ENCODE data around the gene COL26A1. TPM values are rescaled to one million over a fixed set of nuclear protein-coding genes. Genes with fewer than 3 reads are reported as not detected.
"Not testable (repeated sequence)": the region's sequence is repeated elsewhere in the genome, so short reads cannot be mapped to it uniquely, and the experiment has no call there.

Gene COL26A1
- total RNA-seq, 3 donors from 2014 or later (not counting 1 experiment from before 2014, with no cell fraction given) = 0.16 TPM; not detected in 2

GRCh38 chr7:101347477-101347876 is 15.2 kb upstream of the COL26A1 start:
- no peaks in the 10 kb centered on the region for H3K27me3 ChIP-seq (ENCODE audit: control insufficient read depth, insufficient read depth, low read length)
- no peak overlapping the region for H3K4me3 Mint-ChIP-seq
- H3K4me3 ChIP-seq (ENCODE audit: low read length) = no peak overlapping the region
- no peak for DNase-seq
- no peak overlapping the region for H3K27ac Mint-ChIP-seq
- H3K36me3 Mint-ChIP-seq = no peaks in the 10 kb centered on the region
- H3K9me3 ChIP-seq (ENCODE audit: control insufficient read depth, insufficient read depth, low read length) = no peaks in the 10 kb centered on the region
- no peaks in the 10 kb centered on the region for H3K4me1 Mint-ChIP-seq
- no peak for ATAC-seq
- no peaks in the 10 kb centered on the region for H3K27me3 Mint-ChIP-seq (ENCODE audit: low read depth in 2 of 2)
- intact Hi-C loops (cut with micrococcal nuclease) = no loop called here
- WGBS (ENCODE audit: insufficient coverage) = 93% methylated on average over 15 of the region's 15 CpGs
- TF ChIP-seq CTCF (IDR thresholded peaks at IDR 0.05) = no peak
- H3K36me3 ChIP-seq (ENCODE audit: control insufficient read depth, insufficient read depth, low read length) = no peaks in the 10 kb centered on the region
- no peaks in the 10 kb centered on the region for H3K9me3 Mint-ChIP-seq
- H3K27ac ChIP-seq (ENCODE audit: low read length) = no peak overlapping the region
- H3K4me1 ChIP-seq (ENCODE audit: control insufficient read depth, insufficient read depth, low read length) = no peaks in the 10 kb centered on the region

GRCh38 chr7:101348456-101349067 is 14.1 kb upstream of the COL26A1 start:
- H3K4me3 ChIP-seq (ENCODE audit: low read length); H3K36me3 Mint-ChIP-seq; H3K4me1 Mint-ChIP-seq; H3K27ac Mint-ChIP-seq; H3K27me3 ChIP-seq (ENCODE audit: control insufficient read depth, insufficient read depth, low read length); intact Hi-C loops (cut with micrococcal nuclease); DNase-seq; H3K4me3 Mint-ChIP-seq; H3K27ac ChIP-seq (ENCODE audit: low read length); H3K9me3 Mint-ChIP-seq; ATAC-seq; H3K9me3 ChIP-seq (ENCODE audit: control insufficient read depth, insufficient read depth, low read length); H3K27me3 Mint-ChIP-seq (ENCODE audit: low read depth in 2 of 2); H3K4me1 ChIP-seq (ENCODE audit: control insufficient read depth, insufficient read depth, low read length); H3K36me3 ChIP-seq (ENCODE audit: control insufficient read depth, insufficient read depth, low read length): not testable (repeated sequence)
- WGBS (ENCODE audit: insufficient coverage) = 94% methylated on average over 25 of the region's 32 CpGs

DNA sequence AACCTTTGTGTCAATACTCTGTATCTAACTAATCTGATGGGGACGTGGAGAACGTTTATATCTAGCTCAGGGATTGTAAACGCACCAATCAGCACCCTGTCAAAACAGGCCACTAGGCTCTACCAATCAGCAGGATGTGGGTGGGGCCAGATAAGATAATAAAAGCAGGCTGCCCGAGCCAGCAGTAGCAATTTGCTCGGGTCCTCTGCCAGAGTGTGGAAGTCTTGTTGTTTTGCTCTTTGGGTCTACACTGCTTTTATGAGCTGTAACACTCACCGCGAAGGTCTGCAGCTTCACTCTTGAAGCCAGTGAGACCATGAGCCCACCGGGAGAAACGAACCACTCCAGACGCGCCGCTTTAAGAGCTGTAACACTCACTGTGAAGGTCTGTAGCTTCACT is 13.4 kb upstream of the COL26A1 start:
- 81% methylated on average over 12 of the region's 12 CpGs for WGBS (ENCODE audit: insufficient coverage)
- intact Hi-C loops (cut with micrococcal nuclease); H3K27ac ChIP-seq (ENCODE audit: low read length); H3K27me3 Mint-ChIP-seq (ENCODE audit: low read depth in 2 of 2); H3K27me3 ChIP-seq (ENCODE audit: control insufficient read depth, insufficient read depth, low read length); H3K27ac Mint-ChIP-seq; H3K9me3 ChIP-seq (ENCODE audit: control insufficient read depth, insufficient read depth, low read length); H3K36me3 ChIP-seq (ENCODE audit: control insufficient read depth, insufficient read depth, low read length); H3K4me1 Mint-ChIP-seq; DNase-seq; ATAC-seq; H3K9me3 Mint-ChIP-seq; H3K4me3 ChIP-seq (ENCODE audit: low read length); H3K36me3 Mint-ChIP-seq; H3K4me1 ChIP-seq (ENCODE audit: control insufficient read depth, insufficient read depth, low read length); H3K4me3 Mint-ChIP-seq: not testable (repeated sequence)

DNA sequence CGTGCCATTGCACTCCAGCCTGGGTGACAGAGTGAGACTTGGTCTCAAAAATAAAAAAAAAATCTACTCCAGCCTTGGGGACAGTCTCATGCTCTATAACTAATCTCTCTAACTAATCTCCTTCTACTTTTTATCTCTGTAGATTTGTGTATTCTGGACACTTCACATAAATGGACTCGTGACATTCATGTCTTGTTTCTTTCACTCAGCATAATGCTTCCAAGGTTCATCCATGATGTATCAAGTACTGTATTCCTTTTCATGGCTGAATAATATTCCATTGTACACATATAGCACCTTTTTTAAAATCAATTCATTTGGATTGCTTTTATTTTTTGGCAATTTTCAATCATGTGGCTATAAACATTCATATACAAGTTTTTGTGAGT is 9.8 kb upstream of the COL26A1 start:
- H3K4me3 Mint-ChIP-seq = no peak overlapping the region
- ATAC-seq (no peak), DNase-seq (no peak)
- H3K27me3 Mint-ChIP-seq (ENCODE audit: low read depth in 2 of 2) = peaks cover 6 to 15% of the 10 kb centered on the region in 2 donors
- no peak overlapping the region for H3K4me3 ChIP-seq (ENCODE audit: low read length)
- no peaks in the 10 kb centered on the region for H3K36me3 ChIP-seq (ENCODE audit: control insufficient read depth, insufficient read depth, low read length)
- no peak for TF ChIP-seq CTCF (IDR thresholded peaks at IDR 0.05)
- H3K4me1 Mint-ChIP-seq = no peaks in the 10 kb centered on the region
- no peaks in the 10 kb centered on the region for H3K4me1 ChIP-seq (ENCODE audit: control insufficient read depth, insufficient read depth, low read length)
- intact Hi-C loops (cut with micrococcal nuclease) = no loop called here
- no peak overlapping the region for H3K27ac ChIP-seq (ENCODE audit: low read length)
- no peaks in the 10 kb centered on the region for H3K36me3 Mint-ChIP-seq
- WGBS (ENCODE audit: insufficient coverage) = 91% methylated on average over 2 of the region's 2 CpGs
- no peaks in the 10 kb centered on the region for H3K9me3 Mint-ChIP-seq
- H3K9me3 ChIP-seq (ENCODE audit: control insufficient read depth, insufficient read depth, low read length) = no peaks in the 10 kb centered on the region
- no peaks in the 10 kb centered on the region for H3K27me3 ChIP-seq (ENCODE audit: control insufficient read depth, insufficient read depth, low read length)
- no peak overlapping the region for H3K27ac Mint-ChIP-seq
